Omental fat pad (tissue), 4 donors: ENCODE results near the gene LIPA. TPM values are rescaled to one million over a fixed set of nuclear protein-coding genes. Genes with fewer than 3 reads are reported as not detected.
A peak's percentile ranks its signal among the peaks of the same experiment; 100 is the strongest.

Experiments
- ATAC-seq: fragments of 150-250 bp; one replicate; pipeline ENCODE4 v1.9.1; 2016; ENCODE audit warnings: mild to moderate bottlenecking, moderate library complexity; ENCODE audit not compliant: low FRiP score
- DNase-seq: peaks from one replicate; pipeline ENCODE4 v3.0.0-alpha.2; 2019; ENCODE audit warnings: low spot score
- CTCF ChIP-seq, 3 donors: fragments of 450-650 bp; IDR thresholded peaks; one replicate each; pipeline ENCODE4 v1.5.1; 2016 to 2017; ENCODE audit warnings: antibody characterized with exemption in 3 of 3, mild to moderate bottlenecking in 3 of 3, moderate library complexity in 2 of 3
- total RNA-seq, 4 donors: library from RNA; depleted of rRNA; stranded (reverse); fragments of >200 nt; gene quantifications; one replicate each; pipeline ENCODE4 v1.1.0, GENCODE V29; 2016

The LIPA gene
- total RNA-seq, 4 donors from 2014 or later, result 77.0 to 354 (median 105) TPM

DNA sequence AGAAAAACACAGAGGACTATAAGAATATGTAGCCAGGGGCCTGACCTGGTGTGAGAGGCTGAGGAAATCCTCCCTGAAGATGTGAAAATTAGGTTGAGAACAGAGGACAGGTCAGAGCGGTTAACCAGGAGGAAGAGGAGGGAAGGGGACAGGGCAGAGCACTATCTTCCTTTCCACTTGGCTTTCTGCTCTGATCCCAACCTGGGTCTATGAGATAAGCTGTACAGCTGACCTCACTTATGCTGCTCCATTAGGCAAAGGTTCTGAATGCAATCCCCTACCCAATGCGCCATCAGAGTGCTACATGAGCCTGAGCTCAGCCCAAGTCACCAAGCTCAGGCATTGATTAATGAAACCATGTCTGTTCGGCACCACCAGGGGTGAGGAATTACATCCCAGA lies 10.5 kb downstream of the LIPA start:
- TF ChIP-seq CTCF (IDR thresholded peaks at IDR 0.05), result no peak
- no peak for DNase-seq
- ATAC-seq, result no peak

GRCh38 chr10:89240519-89240918 lies 11.1 kb downstream of the LIPA start:
- DNase-seq (no peak), ATAC-seq (no peak)
- TF ChIP-seq CTCF (IDR thresholded peaks at IDR 0.05), result no peak

GRCh38 chr10:89238956-89239644 lies 12.5 kb downstream of the LIPA start:
- no peak for TF ChIP-seq CTCF (IDR thresholded peaks at IDR 0.05)
- no peak for ATAC-seq
- no peak for DNase-seq

GRCh38 chr10:89237849-89238248 lies 13.7 kb downstream of the LIPA start:
- DNase-seq (no peak), ATAC-seq (no peak)
- no peak for TF ChIP-seq CTCF (IDR thresholded peaks at IDR 0.05)

DNA sequence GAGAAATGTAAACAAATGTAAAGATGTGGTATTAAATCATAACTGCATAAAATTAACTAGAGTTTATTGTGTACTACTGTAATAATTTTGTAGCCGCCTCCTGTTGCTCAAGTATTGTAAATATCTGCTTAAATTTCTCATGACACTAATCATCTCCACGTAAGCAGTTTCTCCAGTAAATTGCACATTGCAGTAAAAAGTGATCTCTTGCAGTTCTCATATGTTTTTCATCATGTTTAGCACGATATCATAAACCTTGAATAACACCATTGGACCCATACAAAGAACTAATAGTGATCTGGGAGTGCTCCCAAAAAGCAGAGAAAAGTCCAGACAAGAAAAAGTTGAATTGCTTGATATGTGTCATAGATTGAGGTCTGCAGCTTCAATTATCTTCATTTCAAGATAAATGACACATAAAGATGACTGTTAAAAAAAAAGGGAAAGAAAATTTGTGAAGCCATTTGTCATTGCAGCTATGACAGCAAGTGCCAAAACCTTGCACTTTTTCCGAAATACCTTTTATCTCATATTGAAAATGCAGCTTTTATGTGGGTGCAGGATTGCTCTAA lies 15.3 kb downstream of the LIPA start:
- ATAC-seq, result no peak
- TF ChIP-seq CTCF (IDR thresholded peaks at IDR 0.05), result no peak
- no peak for DNase-seq

DNA sequence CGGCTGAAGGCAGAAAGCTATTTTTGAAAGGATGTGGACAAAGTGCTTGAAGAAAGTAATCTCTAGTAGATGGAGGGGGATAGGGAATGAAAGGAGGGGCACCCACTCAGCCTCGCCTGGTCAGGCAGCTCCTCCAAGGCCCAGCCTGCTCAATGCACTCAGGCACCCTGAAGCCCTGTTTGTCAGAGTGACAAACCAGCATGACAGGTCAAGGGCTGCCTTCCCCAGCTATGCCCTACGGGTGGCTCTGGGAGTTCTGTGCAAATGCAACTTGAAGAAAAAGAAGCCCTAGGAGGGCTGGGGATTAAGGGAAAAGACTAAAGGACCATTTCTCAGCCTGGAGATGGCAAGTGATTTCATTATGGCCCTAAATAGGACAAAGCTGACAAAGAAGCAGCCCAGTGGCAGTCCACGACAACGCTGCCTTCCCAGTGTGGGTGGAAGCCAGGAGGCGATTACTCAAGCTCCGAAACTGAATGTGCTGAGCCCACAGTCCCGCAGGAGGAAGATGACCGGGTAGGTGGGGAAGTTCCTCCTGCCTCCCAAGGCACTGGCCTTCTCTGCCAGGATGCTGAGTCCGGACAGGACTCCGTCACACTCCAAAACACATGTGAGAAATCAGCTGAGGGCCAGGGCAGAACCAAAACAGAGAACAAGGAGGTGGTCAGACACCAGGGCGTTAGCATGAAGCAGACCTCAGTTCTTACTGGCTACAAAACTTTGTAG lies 16.3 kb downstream of the LIPA start:
- DNase-seq (peak; percentile 28), ATAC-seq (peak; percentile 64)
- TF ChIP-seq CTCF (IDR thresholded peaks at IDR 0.05), result no peak
